ENCODE measurements around the gene ABCB9. TPM values are rescaled to one million over a fixed set of nuclear protein-coding genes. Genes with fewer than 3 reads are reported as not detected.

Gene ABCB9
- total RNA-seq, 1 experiment from 2014 or later, result 11.0 TPM

DNA sequence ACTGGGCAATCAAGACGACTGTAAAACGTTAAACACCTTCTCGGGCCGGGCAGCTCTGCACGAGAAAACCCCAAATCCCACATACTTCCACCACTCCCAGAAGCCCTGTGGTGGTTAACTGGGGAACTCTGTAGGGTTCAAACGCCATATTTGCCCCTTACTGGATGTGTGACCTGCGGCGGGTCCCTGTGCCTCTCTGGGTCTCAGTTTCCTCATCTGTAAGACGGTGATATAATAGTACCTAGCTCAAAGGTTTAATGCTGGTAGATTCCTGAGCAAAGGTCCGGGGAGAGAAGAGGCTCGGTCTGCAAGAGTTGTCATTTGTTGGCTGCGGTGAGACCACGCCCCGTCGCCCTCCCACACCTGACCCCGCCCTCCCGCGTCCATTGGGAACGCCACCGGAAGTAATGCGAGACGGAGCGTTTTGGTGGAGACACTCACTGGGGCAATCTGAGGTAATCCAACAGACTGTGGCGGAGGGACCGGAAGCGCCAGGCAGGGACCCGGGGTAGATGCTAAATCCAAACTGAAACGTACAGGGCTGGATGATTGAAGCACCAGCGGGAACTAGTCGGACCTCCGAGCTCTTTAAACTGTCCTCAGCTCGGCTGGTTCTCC, 8.1 kb upstream of the ABCB9 start:
- Histone ChIP-seq H3K4me1 (replicated peaks) (peaks cover 14% of the 10 kb centered on the region), H3K27me3 (replicated peaks) (no peaks in the 10 kb centered on the region), H3K27ac (peak overlapping the region; percentile 94), H3K9me3 (replicated peaks) (no peaks in the 10 kb centered on the region), H3K4me3 (peak overlapping the region; percentile 90), H3K36me3 (peaks cover 44% of the 10 kb centered on the region)
- DNase-seq (ENCODE audit: low read depth in 1 of 2, low spot score in 2 of 2), result peak; percentile 90 to 97

DNA sequence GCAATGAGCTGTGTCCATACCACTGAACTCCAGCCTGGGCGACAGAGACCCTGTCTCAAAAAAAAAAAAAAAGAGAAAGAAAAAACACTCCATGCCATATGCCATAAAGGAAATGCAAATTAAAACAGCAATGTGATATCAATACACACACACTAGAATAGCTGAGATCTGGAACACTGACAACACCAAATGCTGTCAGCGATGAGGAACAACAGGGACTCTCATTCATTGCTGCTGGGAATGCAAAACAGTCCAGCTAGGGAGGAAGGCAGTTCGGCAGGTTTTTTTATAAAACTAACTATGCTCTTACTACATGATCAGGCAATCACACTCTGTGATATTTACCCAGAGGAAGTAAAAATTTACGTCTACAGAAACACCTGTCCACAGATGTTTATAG, 3.4 kb upstream of the ABCB9 start:
- Histone ChIP-seq H3K4me3 (no peak overlapping the region), H3K9me3 (replicated peaks) (no peaks in the 10 kb centered on the region), H3K36me3 (no peaks in the 10 kb centered on the region), H3K27ac (no peak overlapping the region), H3K27me3 (replicated peaks) (no peaks in the 10 kb centered on the region), H3K4me1 (replicated peaks) (peaks cover 11% of the 10 kb centered on the region)
- DNase-seq (ENCODE audit: low read depth in 1 of 2, low spot score in 2 of 2), result no peak

DNA sequence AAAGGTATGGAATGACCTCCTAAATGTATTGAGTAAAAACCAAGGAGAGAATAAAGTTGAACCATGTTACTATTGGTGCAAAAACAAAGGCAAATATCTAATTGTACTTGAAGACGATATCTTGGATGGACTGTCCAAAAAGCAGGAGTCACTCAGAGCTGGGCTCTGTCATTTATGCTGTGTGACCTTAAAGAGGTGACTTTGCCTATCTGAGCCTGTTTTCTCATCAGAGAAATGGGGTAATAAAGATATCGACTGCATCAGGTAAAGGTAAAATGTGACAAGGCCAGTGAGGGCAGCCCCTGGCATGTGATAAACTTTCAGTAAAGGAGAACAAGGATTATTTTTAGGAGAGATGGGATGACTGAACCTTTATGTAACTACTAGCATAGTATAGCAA, 1.8 kb upstream of the ABCB9 start:
- 0 out of 2 replicates have a peak, but pooled peaks cover 4% of the 10 kb centered on the region for H3K36me3 ChIP-seq
- H3K4me3 ChIP-seq, result no peak overlapping the region
- H3K27me3 ChIP-seq (replicated peaks), result no peaks in the 10 kb centered on the region
- DNase-seq (ENCODE audit: low read depth in 1 of 2, low spot score in 2 of 2), result no peak
- H3K9me3 ChIP-seq (replicated peaks), result no peaks in the 10 kb centered on the region
- H3K4me1 ChIP-seq (replicated peaks), result peaks cover 11% of the 10 kb centered on the region; the same call in 1 of the 2 replicates
- H3K27ac ChIP-seq, result no peak overlapping the region

DNA sequence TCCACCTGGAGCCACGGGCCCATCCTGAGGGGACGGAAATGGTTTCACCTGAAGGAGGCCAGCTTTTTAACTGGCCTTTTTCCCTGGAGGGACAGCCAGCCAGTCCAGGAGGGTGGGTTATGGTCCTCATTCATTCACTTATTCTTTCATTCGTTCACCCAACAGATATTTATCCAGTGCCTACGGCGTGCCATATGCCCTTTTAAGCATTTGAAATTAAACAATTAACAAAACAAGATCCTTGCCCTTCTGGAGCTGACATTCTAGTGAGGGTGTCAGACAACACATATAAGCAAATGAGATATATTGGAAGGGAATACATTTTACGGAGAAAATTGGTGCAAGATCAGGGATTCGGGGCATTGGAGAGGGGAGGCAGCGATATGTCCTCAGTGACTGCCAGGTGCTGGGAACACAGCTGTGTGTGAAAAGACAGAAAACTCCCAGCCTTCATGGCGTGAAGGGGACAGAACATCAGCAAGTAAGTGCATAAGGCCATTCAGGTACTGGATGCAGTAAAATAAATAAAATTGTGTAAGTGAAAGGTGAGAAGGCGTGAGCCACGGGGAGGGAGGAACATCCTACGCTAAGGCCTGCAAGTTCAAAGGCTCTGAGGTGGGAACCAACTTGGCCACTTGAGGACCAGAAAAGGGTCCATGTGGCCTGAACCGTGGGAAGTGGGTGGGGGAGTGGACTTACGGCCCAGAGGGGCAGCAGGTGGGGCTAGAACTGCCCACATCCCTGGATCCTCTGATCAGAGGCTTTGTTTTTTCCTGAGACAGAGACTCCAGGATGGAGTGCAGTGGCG, 684 bp upstream of the ABCB9 start:
- H3K4me3 ChIP-seq, result peak overlapping the region; percentile 61; the same call in 1 of the 2 replicates

DNA sequence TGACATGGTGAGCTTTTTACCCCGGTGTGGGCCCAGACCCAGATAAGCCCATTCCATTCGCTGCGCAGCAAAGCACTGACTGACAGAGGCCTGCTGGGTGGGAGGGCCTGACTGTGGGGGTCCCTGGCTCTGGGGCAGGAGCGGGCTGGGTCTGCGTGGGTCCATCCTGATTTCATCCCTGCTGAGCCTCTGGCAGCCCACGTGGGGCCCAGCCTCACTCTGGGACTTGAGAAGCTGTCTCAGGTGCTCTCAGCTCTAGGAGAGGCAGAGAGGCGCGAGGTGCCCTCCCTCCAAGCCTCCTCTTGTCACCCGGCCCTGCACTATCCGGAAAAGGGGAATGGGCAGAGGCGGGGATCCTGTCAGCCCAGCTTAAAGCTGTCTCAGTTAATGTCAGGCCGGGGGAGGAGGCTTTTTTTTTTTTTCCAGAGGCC, 927 bp downstream of the ABCB9 start:
- no peaks in the 10 kb centered on the region for H3K9me3 ChIP-seq (replicated peaks)
- peaks cover 11% of the 10 kb centered on the region; the same call in 1 of the 2 replicates for H3K4me1 ChIP-seq (replicated peaks)
- peak overlapping the region; percentile 61 for H3K4me3 ChIP-seq
- no peak overlapping the region for H3K27ac ChIP-seq
- H3K36me3 ChIP-seq, result peaks cover 5% of the 10 kb centered on the region; the same call in 1 of the 2 replicates
- no peaks in the 10 kb centered on the region for H3K27me3 ChIP-seq (replicated peaks)
- no peak for DNase-seq (ENCODE audit: low read depth in 1 of 2, low spot score in 2 of 2)

More for the DNA sequence above, 684 bp upstream of the ABCB9 start:
- Histone ChIP-seq H3K36me3 (0 out of 2 replicates have a peak, but pooled peaks cover 4% of the 10 kb centered on the region), H3K4me1 (replicated peaks) (peaks cover 11% of the 10 kb centered on the region; the same call in 1 of the 2 replicates), H3K27me3 (replicated peaks) (no peaks in the 10 kb centered on the region), H3K27ac (no peak overlapping the region), H3K9me3 (replicated peaks) (no peaks in the 10 kb centered on the region)
- DNase-seq (ENCODE audit: low read depth in 1 of 2, low spot score in 2 of 2), result no peak

DNA sequence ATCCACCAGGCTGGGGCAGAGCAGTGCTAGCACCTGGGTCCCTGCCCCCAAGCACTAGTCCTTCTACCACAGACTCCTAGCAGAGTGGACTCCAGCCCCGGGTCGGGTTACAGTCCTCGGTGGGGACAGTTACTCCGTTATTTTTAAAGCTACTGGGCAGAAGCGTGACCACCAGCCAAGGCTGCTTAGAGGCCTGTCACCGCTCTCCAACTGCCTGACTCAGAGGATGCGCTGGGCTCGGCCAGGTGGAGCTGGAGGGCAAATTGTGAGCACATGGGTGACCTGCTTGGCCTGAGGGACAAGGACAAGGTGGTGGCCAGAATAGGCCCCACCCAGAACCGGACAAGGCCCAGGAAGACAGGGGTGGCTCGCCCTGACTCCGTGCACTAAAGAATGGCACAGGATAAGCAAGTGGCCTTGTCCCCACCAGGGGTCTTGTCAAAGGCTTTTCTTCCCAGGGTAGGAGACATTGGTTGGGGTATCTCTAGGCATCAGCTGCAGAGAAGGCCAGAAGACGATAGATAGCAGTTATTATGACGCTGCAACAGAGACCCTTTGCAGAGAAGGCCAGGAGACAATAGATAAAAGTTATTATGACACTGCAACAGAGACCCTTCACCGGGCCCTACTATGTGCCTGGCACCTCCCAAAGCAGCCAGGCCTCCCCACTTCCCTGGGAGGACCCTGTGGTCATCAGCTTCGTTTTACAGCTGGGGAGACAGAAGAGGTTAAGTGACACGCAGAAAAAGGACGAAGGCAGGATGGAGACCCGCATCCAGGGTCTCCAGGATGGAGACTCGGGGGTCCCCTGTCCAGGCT, 1.6 kb downstream of the ABCB9 start:
- Histone ChIP-seq H3K4me1 (replicated peaks) (peaks cover 11% of the 10 kb centered on the region; the same call in 1 of the 2 replicates), H3K9me3 (replicated peaks) (no peaks in the 10 kb centered on the region), H3K27ac (no peak overlapping the region), H3K4me3 (no peak overlapping the region), H3K36me3 (peaks cover 12% of the 10 kb centered on the region), H3K27me3 (replicated peaks) (no peaks in the 10 kb centered on the region)
- no peak for DNase-seq (ENCODE audit: low read depth in 1 of 2, low spot score in 2 of 2)

DNA sequence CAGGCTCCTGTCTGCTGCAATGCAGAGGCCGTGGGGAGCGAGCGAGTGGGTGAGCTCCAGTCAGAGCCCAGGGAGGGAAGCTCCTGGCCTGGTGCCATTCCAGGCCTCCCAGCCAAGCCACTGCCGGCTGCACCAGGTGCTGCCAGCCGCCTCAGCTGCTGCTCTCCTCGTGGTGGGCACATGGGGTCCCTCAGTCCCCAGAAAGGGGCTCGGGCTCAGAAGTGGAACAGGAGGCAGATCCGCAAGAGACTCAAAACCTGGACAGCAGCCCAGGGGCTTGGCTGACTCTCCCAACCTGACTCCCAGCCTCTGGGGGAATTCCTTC, 2.4 kb downstream of the ABCB9 start:
- Histone ChIP-seq H3K9me3 (replicated peaks) (no peaks in the 10 kb centered on the region), H3K36me3 (peaks cover 16% of the 10 kb centered on the region), H3K27me3 (replicated peaks) (no peaks in the 10 kb centered on the region), H3K4me1 (replicated peaks) (peaks cover 13% of the 10 kb centered on the region), H3K4me3 (no peak overlapping the region), H3K27ac (no peak overlapping the region)
- no peak for DNase-seq (ENCODE audit: low read depth in 1 of 2, low spot score in 2 of 2)

DNA sequence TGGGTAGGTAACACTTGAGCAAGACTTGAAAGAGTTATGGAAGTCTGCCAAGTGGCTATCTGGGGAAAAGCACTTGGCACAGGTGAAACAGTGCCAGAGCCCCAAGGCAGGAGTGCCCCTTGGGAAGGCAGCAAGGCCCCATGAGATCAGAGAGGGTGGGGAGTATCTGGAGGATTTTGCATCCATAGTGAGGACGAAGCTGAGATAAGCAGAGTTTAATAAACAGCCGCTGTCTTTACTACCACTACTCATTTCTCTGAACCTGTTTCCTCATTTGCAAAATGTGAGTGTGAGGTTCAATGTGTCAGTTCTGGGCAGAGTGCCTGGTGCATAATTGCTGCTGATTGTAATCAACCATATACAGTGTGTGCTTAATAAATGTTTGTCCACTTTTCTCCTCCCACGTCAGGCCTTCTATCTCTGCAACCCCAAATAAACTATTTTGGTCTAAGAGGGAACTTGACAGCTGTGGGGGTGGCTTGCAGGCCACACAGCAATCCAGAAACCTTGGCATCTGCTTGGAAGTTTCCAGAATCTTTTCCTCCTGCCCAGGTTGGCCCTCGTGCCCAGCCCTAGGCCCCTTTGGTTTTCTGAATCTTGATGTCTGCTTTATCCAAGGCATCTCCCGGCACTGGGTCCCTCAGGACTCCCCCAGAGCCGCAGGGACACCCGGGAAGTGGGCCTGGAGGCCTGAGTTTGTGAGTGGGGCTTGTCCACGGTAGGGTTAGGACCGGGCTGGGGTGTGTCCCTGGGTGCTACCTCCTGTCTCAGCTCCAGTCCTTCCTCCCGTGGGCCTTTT, 4.5 kb downstream of the ABCB9 start:
- no peak overlapping the region for H3K4me3 ChIP-seq
- H3K27ac ChIP-seq, result no peak overlapping the region
- DNase-seq (ENCODE audit: low read depth in 1 of 2, low spot score in 2 of 2), result no peak
- H3K9me3 ChIP-seq (replicated peaks), result no peaks in the 10 kb centered on the region
- peaks cover 22% of the 10 kb centered on the region for H3K36me3 ChIP-seq
- no peaks in the 10 kb centered on the region for H3K27me3 ChIP-seq (replicated peaks)
- peaks cover 33% of the 10 kb centered on the region for H3K4me1 ChIP-seq (replicated peaks)

DNA sequence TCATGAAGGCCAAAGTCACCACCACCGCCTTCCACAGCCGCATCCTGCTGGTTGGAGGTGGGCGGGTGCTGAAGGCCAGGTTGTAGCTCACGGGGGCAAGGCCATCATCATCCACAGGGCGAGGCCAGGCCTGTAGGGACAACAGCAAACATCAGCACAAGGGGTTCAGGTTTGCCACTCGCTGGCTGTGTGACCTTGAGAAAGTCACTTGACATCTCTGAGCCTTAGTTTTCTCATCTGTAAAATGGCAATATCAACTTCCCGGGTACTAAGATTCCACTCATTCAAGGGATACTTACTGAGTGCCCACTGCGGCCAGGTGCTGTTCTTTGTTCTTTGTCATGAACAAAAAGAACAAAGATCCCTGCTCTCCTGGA, 6.1 kb downstream of the ABCB9 start:
- H3K4me3 ChIP-seq, result no peak overlapping the region
- no peak for DNase-seq (ENCODE audit: low read depth in 1 of 2, low spot score in 2 of 2)
- no peaks in the 10 kb centered on the region for H3K27me3 ChIP-seq (replicated peaks)
- no peaks in the 10 kb centered on the region for H3K9me3 ChIP-seq (replicated peaks)
- peaks cover 25% of the 10 kb centered on the region for H3K36me3 ChIP-seq
- H3K27ac ChIP-seq, result no peak overlapping the region
- H3K4me1 ChIP-seq (replicated peaks), result peaks cover 30% of the 10 kb centered on the region

DNA sequence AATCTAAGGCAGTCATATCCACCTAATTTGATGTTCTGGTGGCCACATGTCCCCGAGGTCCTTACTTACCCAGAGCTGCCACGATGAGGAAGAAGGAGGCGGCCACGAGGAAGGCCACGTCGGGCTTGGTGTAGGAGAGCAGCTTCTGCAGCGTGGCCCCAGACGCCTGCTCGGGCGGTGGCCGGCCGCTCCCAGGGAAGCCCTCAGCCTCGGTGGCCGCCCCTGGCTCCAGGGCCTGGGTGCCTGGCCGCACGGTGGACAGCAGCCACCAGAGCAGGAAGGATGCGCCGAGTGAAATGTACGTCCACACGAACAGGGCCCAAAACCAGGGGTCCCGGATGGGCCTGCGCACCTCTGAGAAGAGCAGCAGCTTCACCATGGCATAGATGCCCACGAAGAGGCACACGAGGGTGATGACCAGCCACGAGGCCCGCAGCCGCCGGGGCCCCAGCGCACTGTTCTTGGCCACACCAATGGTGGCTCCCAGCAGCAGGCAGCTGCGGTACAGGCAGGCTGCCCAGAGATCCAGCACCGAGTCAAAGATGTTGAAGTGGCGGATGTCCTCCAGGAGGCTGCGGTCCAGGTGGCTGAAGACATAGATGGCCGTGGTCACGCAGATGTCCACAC, 6.6 kb downstream of the ABCB9 start:
- H3K9me3 ChIP-seq (replicated peaks), result no peaks in the 10 kb centered on the region
- peaks cover 25% of the 10 kb centered on the region for H3K36me3 ChIP-seq
- H3K27ac ChIP-seq, result no peak overlapping the region
- no peaks in the 10 kb centered on the region for H3K27me3 ChIP-seq (replicated peaks)
- peaks cover 33% of the 10 kb centered on the region for H3K4me1 ChIP-seq (replicated peaks)
- no peak overlapping the region for H3K4me3 ChIP-seq
- DNase-seq (ENCODE audit: low read depth in 1 of 2, low spot score in 2 of 2), result no peak

DNA sequence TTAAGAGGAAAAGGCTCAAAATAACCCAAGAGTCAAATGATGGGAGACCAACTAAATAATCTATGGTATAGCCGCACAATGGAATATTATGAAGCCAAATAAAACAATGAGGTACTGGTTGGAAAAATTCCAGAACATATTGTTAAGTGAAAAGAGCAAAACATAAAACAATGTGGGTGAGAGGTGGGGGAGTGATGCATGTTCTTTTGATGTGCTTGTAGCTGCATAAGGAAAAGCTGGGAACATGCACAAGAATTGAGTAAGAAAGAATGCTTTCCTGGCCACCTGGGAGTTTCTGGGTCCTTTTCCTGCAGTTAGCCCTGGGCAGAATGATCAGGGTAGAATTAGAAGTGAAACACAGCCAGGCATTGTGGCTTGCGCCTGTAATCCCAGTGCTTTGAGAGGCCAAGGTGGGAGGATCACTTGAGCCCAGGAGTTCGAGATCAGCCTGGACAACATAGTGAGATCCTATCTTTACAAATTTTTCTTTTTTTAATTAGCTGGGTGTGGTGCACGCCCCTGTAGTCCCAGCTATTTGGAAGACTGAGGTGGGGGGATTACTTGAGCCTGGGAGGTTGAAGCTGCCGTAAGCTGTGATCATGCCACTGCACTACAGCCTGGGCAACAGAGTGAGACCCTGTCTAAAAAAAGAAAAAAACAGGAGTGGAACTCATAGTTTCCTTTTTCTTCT, 7.9 kb downstream of the ABCB9 start:
- DNase-seq (ENCODE audit: low read depth in 1 of 2, low spot score in 2 of 2), result peak; percentile 75 to 92
- Histone ChIP-seq H3K4me3 (no peak overlapping the region), H3K27ac (peak overlapping the region; percentile 86), H3K9me3 (replicated peaks) (no peaks in the 10 kb centered on the region), H3K27me3 (replicated peaks) (no peaks in the 10 kb centered on the region), H3K36me3 (peaks cover 23% of the 10 kb centered on the region), H3K4me1 (replicated peaks) (peaks cover 36% of the 10 kb centered on the region)

DNA sequence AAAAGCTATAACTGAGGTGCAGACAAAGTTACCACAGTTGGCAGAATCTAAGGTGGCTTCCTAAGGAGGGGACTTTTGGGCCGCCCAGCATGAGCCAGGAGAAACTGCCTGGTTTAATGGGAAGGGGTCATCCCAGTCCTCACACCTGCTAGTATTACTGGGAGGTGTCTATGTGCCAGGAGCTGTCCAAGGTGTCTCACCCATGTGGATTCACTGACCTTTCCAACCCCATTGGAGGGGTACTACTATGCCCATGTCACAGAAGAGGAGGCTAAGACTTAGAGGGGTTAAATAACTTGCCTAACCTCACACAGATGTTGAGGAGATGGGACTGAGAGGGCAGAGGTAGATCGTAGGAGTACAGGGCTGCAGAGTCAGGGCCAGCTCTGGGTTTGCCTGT, 10.2 kb downstream of the ABCB9 start:
- DNase-seq (ENCODE audit: low read depth in 1 of 2, low spot score in 2 of 2), result no peak

More for the DNA sequence above, 10.2 kb downstream of the ABCB9 start:
- H3K9me3 ChIP-seq (replicated peaks), result no peaks in the 10 kb centered on the region
- peaks cover 26% of the 10 kb centered on the region for H3K36me3 ChIP-seq
- H3K4me3 ChIP-seq, result no peak overlapping the region
- H3K4me1 ChIP-seq (replicated peaks), result peaks cover 47% of the 10 kb centered on the region
- H3K27me3 ChIP-seq (replicated peaks), result no peaks in the 10 kb centered on the region
- no peak overlapping the region for H3K27ac ChIP-seq
